K562 (cell line): ENCODE results near the gene ZNF234. TPM values are rescaled to one million over a fixed set of nuclear protein-coding genes. Genes with fewer than 3 reads are reported as not detected.

Experiments
- CHD2 ChIP-seq: IDR thresholded peaks from 2 replicates; pipeline ENCODE4 v1.6.1; 2011; ENCODE audit warnings: low read depth, low read length
- ETV1 ChIP-seq: fragments of 450-650 bp; conservative IDR thresholded peaks from 2 replicates; pipeline ENCODE4 v1.6.1; 2016; ENCODE audit warnings: missing genetic modification characterization, control low read depth, low read depth, missing compliant biosample characterization
- GTF2A2 ChIP-seq: IDR thresholded peaks from 2 replicates; pipeline ENCODE4 v1.6.1; 2016; ENCODE audit warnings: mild to moderate bottlenecking, missing genetic modification characterization, missing compliant biosample characterization
- HNRNPLL ChIP-seq: fragments of 200-400 bp; formaldehyde crosslinking; IDR thresholded peaks from 2 replicates; pipeline ENCODE4 v1.6.1; 2017; ENCODE audit warnings: low read length, low read depth, mild to moderate bottlenecking; ENCODE audit not compliant: poor library complexity, severe bottlenecking
- LARP7 ChIP-seq: fragments of 450-650 bp; IDR thresholded peaks from 2 replicates; pipeline ENCODE4 v1.6.1; 2016
- MBD2 ChIP-seq: sonication (generic); IDR thresholded peaks from 2 replicates; pipeline ENCODE4 v1.6.1; 2016; ENCODE audit warnings: low read depth, borderline replicate concordance
- NCOA4 ChIP-seq: fragments of 450-650 bp; IDR thresholded peaks from 2 replicates; pipeline ENCODE4 v1.6.1; 2018; ENCODE audit warnings: mild to moderate bottlenecking; ENCODE audit not compliant: partially characterized antibody
- POLR2AphosphoS5 ChIP-seq: IDR thresholded peaks from 2 replicates; pipeline ENCODE4 v1.6.1; 2011; ENCODE audit warnings: mild to moderate bottlenecking, low read depth, low read length, moderate library complexity; ENCODE audit not compliant: control insufficient read depth, insufficient read depth
- POLR2G ChIP-seq: fragments of 200-400 bp; formaldehyde crosslinking; IDR thresholded peaks from 2 replicates; pipeline ENCODE4 v1.6.1; 2017; ENCODE audit warnings: low read depth, mild to moderate bottlenecking, antibody characterized with exemption, low read length, moderate library complexity
- RFX5 ChIP-seq: IDR thresholded peaks from 2 replicates; pipeline ENCODE4 v1.6.1; 2011; ENCODE audit warnings: low read depth, mild to moderate bottlenecking, improper control_type of control experiment, low read length
- SIN3A ChIP-seq, 2 experiments: fragments of 150-350 bp in 1 of 2; IDR thresholded peaks; 2 replicates each; pipeline ENCODE4 v1.6.1; 2011 to 2016; ENCODE audit warnings: borderline replicate concordance in 2 of 2, low read depth in 2 of 2, low read length in 2 of 2, mild to moderate bottlenecking in 2 of 2, moderate library complexity in 2 of 2; ENCODE audit not compliant: control insufficient read depth in 1 of 2
- TAF1 ChIP-seq: IDR thresholded peaks from 2 replicates; pipeline ENCODE4 v1.6.1; 2011; ENCODE audit warnings: mild to moderate bottlenecking, low read length, moderate library complexity; ENCODE audit not compliant: insufficient read depth, control insufficient read depth, severe bottlenecking; ENCODE audit errors: extremely low read depth
- USF1 ChIP-seq: sonication (generic); formaldehyde crosslinking; IDR thresholded peaks from 2 replicates; pipeline ENCODE4 v1.9.0; 2022; ENCODE audit warnings: mild to moderate bottlenecking, missing genetic modification reagents
- ZBED1 ChIP-seq: IDR thresholded peaks from 2 replicates; pipeline ENCODE4 v1.6.1; 2014
- ZNF143 ChIP-seq: sonication (generic); formaldehyde crosslinking; IDR thresholded peaks from 2 replicates; pipeline ENCODE4 v1.9.0; 2022; ENCODE audit warnings: mild to moderate bottlenecking, missing genetic modification reagents
- ZNF449 ChIP-seq: fragments of 250-450 bp; sonication (Bioruptor Pico); IDR thresholded peaks from 2 replicates; pipeline ENCODE4 v1.8.0; 2022; ENCODE audit warnings: moderate library complexity, mild to moderate bottlenecking, inconsistent platforms
- polyA plus RNA-seq, 8 experiments: library from polyadenylated mRNA; depleted of rRNA in 4 of 8; stranded (reverse) in 5 of 8; unstranded in 3 of 8; fragments of >200 nt; fragmentation: Nextera tagmentation in 2 of 8; fragmentation: Illumina TruSeq in 1 of 8; extraction: Ambion mirVana in 2 of 8; extraction: Trizol in 1 of 8; gene quantifications; 2 replicates each; pipeline versions ENCODE4 v1.2.1 to v1.2.3, GENCODE V29; 2011 to 2014; ENCODE audit warnings: inconsistent platforms in 1 of 8, missing spikeins in 1 of 8
- total RNA-seq, 7 experiments: library from RNA; depleted of rRNA in 6 of 7; stranded (reverse); fragments of >200 nt in 6 of 7; fragmentation: Illumina TruSeq in 2 of 7; extraction: Trizol in 2 of 7; gene quantifications; 2 replicates each; pipeline versions ENCODE4 v1.2.1 to v1.2.3, GENCODE V29; 2011 to 2021; ENCODE audit warnings: low replicate concordance in 1 of 7
- TF ChIP-seq, protein P1 (sequence below): fragments of 450-650 bp; IDR thresholded peaks from 2 replicates; pipeline ENCODE4 v1.6.1; 2014; ENCODE audit warnings: low read depth, mild to moderate bottlenecking, moderate library complexity, borderline replicate concordance
- TF ChIP-seq, protein P2 (sequence below), 2 experiments: IDR thresholded peaks; 2 replicates each; pipeline ENCODE4 v1.6.1; 2011; ENCODE audit warnings: borderline replicate concordance in 1 of 2, control low read depth in 1 of 2, low read depth in 1 of 2, low read length in 1 of 2, mild to moderate bottlenecking in 1 of 2, mixed read lengths in 1 of 2, moderate library complexity in 1 of 2; ENCODE audit not compliant: insufficient read depth in 1 of 2, insufficient read length in 1 of 2, poor library complexity in 1 of 2, severe bottlenecking in 1 of 2; ENCODE audit errors: extremely low read depth in 1 of 2

ZNF234 gene
- total and polyA plus RNA-seq, 9 of the 15 experiments (the other 6 are each of a cell fraction or from before 2014, with no cell fraction given): 0.82 to 2.9 (median 1.5) TPM

- no peak for TF ChIP-seq ZNF449 (CRISPR knock-in tag)
- TF ChIP-seq LARP7: no peak
- TF ChIP-seq POLR2AphosphoS5: peak; percentile 49; the same call in 1 of the 2 replicates
- peak; percentile 72 for TF ChIP-seq POLR2G
- peak; percentile 52 for TF ChIP-seq TAF1
- TF ChIP-seq RFX5: no peak
- no peak for TF ChIP-seq SIN3A (IDR thresholded peaks at IDR 0.05; ENCODE audit: borderline replicate concordance in 2 of 2, control insufficient read depth in 1 of 2, low read depth in 2 of 2, low read length in 2 of 2)
- TF ChIP-seq GTF2A2 (tag): no peak
- peak; percentile 75 for TF ChIP-seq ETV1
- no peak for TF ChIP-seq USF1 (CRISPR knock-in tag)
- TF ChIP-seq, protein P1, sequence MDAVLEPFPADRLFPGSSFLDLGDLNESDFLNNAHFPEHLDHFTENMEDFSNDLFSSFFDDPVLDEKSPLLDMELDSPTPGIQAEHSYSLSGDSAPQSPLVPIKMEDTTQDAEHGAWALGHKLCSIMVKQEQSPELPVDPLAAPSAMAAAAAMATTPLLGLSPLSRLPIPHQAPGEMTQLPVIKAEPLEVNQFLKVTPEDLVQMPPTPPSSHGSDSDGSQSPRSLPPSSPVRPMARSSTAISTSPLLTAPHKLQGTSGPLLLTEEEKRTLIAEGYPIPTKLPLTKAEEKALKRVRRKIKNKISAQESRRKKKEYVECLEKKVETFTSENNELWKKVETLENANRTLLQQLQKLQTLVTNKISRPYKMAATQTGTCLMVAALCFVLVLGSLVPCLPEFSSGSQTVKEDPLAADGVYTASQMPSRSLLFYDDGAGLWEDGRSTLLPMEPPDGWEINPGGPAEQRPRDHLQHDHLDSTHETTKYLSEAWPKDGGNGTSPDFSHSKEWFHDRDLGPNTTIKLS: peak; percentile 88
- TF ChIP-seq, protein P2, sequence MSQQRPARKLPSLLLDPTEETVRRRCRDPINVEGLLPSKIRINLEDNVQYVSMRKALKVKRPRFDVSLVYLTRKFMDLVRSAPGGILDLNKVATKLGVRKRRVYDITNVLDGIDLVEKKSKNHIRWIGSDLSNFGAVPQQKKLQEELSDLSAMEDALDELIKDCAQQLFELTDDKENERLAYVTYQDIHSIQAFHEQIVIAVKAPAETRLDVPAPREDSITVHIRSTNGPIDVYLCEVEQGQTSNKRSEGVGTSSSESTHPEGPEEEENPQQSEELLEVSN (IDR thresholded peaks at IDR 0.05; ENCODE audit: borderline replicate concordance in 1 of 2, extremely low read depth in 1 of 2, insufficient read depth in 1 of 2, insufficient read length in 1 of 2, low read depth in 1 of 2, low read length in 1 of 2, poor library complexity in 1 of 2, severe bottlenecking in 1 of 2): no peak
- TF ChIP-seq MBD2: peak; percentile 85
- peak; percentile 85 for TF ChIP-seq HNRNPLL
- TF ChIP-seq NCOA4: no peak
- peak; percentile 94 for TF ChIP-seq ZNF143 (CRISPR knock-in tag)
- peak; percentile 72; the same call in 1 of the 2 replicates for TF ChIP-seq CHD2
- TF ChIP-seq ZBED1: no peak
Measured at GRCh38 chr19:44093931-44094765, 47.2 kb upstream of the ZNF234 start, which contains the start of gene ZNF224 (continued).
